Activated CD8-positive, alpha-beta T cell treated with anti-CD3 and anti-CD28 coated beads, Interleukin-2, amount 10 ng/mL, durations not matched to agents 7 days and 5 days (primary cell): ENCODE data around the gene TP53AIP1. TPM values are rescaled to one million over a fixed set of nuclear protein-coding genes. Genes with fewer than 3 reads are reported as not detected.

Source experiments
- ATAC-seq: fragments of 150-1000 bp; cut with Tn5 transposase; one replicate; pipeline ENCODE4 v1.10.0; 2021; ENCODE audit warnings: moderate library complexity
- CTCF ChIA-PET: fragments of 350-600 bp; sonication (Branson Sonifier 250); formaldehyde crosslinking; loops from one replicate; lab custom pipeline; 2021; ENCODE audit warnings: antibody characterized with exemption; lab: Charles Lee
- POLR2A ChIA-PET: fragments of 350-600 bp; sonication (Branson Sonifier 250); formaldehyde crosslinking; loops from one replicate; lab custom pipeline; 2021; ENCODE audit warnings: antibody characterized with exemption; lab: Charles Lee
- DNase-seq: peaks from one replicate; pipeline ENCODE4 v3.0.0-alpha.2; 2020
- H3K27ac Mint-ChIP-seq: one replicate; pipeline ENCODE4 v1.8.0; 2021; ENCODE audit warnings: mild to moderate bottlenecking, mixed read lengths
- H3K27me3 Mint-ChIP-seq: one replicate; pipeline ENCODE4 v1.8.0; 2021; ENCODE audit warnings: low read depth, mixed read lengths
- H3K36me3 Mint-ChIP-seq: one replicate; pipeline ENCODE4 v1.8.0; 2021; ENCODE audit warnings: low read depth, mixed read lengths
- H3K4me1 Mint-ChIP-seq: one replicate; pipeline ENCODE4 v1.8.0; 2021; ENCODE audit warnings: low read depth, mixed read lengths
- H3K4me3 Mint-ChIP-seq: one replicate; pipeline ENCODE4 v1.8.0; 2021; ENCODE audit warnings: mild to moderate bottlenecking, mixed read lengths
- H3K9me3 Mint-ChIP-seq: one replicate; pipeline ENCODE4 v1.8.0; 2022; ENCODE audit warnings: mixed read lengths; ENCODE audit not compliant: insufficient read depth
- total RNA-seq, 2 experiments: library from RNA; stranded (reverse); gene quantifications; one replicate each; pipeline ENCODE4 v1.2.3, GENCODE V29; 2021

TP53AIP1 gene
- total RNA-seq, 2 experiments from 2014 or later = not detected

DNA sequence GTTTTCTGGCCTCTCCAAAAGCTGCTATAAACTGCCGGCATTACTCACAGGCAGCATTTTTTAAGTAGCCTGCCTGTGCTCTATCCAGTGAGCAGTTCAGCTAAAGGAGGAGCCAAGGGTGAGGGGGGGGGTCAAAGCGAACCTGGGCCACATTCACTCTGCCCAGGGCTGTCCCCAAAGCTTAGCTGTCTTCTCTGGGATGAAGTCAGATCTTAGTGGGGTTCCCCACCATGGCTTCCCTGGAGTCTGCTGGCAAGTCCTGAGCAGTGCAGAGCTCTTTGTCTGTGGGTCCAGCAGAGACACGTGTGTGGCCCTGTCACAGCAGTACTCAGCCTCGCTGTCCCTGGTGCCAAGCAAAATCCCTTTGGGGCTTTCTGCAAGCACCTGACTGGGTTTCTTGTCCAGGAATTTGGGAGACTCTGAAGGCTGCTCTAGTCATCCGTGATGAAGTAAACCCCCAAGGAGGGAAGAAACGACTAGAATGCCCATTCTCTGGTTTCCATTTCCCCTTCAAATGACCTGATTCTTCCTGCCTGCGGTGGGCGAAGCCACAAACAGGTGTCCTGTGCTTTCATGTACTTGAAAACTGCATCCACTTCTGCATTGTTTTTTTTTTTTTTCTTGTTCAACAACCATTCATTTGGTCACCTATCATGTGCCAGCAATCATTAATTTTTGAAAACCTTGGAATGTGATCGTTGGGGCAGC, 48.9 kb downstream of the TP53AIP1 start:
- Mint-ChIP-seq H3K4me3 (no peak overlapping the region), H3K36me3 (no peaks in the 10 kb centered on the region), H3K27ac (no peak overlapping the region), H3K27me3 (peaks cover 61% of the 10 kb centered on the region), H3K9me3 (no peaks in the 10 kb centered on the region), H3K4me1 (peaks cover 27% of the 10 kb centered on the region)
- no peak for ATAC-seq
- POLR2A ChIA-PET = no interaction called here
- DNase-seq = no peak
- CTCF ChIA-PET = interaction anchor here (1.5 to 11.0 kb wide), 3 partner anchors 9 to 63 kb away, joined by 7 to 207 read pairs (median 22); no protein-coding TSS in a partner anchor

DNA sequence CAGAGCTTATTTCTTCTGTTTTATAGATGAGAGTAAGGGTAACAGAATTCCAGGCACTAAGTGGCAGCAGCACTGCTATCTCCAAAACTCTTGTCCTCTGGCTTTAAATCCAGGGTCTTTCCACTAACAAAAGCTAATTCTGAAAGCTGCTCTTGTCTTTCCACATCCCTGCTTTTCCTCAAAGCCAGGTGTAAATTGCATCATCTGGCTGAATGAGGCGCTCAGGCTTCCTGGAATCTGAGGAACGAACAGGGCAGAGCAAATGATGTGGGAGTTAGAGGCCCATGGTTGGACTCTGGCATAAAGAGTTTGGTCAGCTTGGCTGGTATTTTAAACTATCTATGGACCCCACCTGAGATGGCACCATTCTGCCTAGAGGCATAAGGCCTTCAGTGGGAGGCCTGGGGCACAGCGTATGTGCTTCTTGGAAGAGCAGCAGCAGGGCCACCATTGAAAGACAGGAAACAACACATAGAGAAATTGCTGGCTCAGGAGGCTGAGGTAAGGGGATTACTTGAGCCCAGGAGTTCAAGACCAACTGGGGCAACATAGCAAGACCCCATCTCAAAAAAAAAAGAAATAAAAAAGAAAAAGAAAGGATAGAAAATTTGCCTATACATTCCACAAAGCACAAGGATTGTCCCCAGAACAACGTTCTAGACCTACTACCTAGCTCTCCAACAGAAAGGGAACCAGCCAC, 49.7 kb downstream of the TP53AIP1 start:
- POLR2A ChIA-PET = no interaction called here
- no peak for ATAC-seq
- CTCF ChIA-PET = interaction anchor here (0.8 to 11.0 kb wide), 5 partner anchors 8 to 439 kb away, joined by 3 to 207 read pairs (median 3); no protein-coding TSS in a partner anchor
- H3K4me3 Mint-ChIP-seq = no peak overlapping the region
- no peak overlapping the region for H3K27ac Mint-ChIP-seq
- DNase-seq = no peak
- H3K4me1 Mint-ChIP-seq = peaks cover 27% of the 10 kb centered on the region
- H3K9me3 Mint-ChIP-seq = no peaks in the 10 kb centered on the region
- H3K36me3 Mint-ChIP-seq = no peaks in the 10 kb centered on the region
- peaks cover 63% of the 10 kb centered on the region for H3K27me3 Mint-ChIP-seq

DNA sequence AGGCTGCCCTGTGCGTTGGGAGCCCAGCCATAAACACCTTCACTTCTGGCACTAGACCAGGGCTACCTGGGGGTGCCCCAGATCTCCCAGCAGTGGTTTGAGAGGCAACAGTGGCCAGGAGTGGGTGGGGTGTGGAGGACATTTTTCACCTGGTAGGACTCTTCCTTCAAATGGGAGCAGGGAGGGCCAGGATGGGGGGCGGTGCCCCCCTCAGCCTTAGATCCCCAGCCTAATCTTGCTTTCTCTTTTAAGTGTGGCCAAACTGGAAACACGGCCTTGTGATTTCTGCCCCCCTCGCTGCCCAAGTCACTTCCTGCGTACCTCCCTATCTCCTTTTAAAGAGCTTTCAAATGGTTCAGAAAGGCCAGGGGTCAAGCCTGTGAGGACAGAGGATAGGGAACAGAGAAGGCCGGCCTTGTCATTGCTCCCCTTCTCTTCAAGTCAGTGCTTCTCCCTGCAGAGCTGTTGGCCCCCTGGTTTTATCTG, 50.7 kb downstream of the TP53AIP1 start:
- DNase-seq (no peak), ATAC-seq (no peak)
- Mint-ChIP-seq H3K4me3 (no peak overlapping the region), H3K4me1 (peaks cover 27% of the 10 kb centered on the region), H3K36me3 (no peaks in the 10 kb centered on the region), H3K27ac (no peak overlapping the region), H3K9me3 (no peaks in the 10 kb centered on the region), H3K27me3 (peaks cover 64% of the 10 kb centered on the region)
- ChIA-PET CTCF (interaction anchor here (0.8 to 11.0 kb wide), 6 partner anchors 7 to 440 kb away, joined by 3 to 207 read pairs (median 3); no protein-coding TSS in a partner anchor), POLR2A (no interaction called here)

DNA sequence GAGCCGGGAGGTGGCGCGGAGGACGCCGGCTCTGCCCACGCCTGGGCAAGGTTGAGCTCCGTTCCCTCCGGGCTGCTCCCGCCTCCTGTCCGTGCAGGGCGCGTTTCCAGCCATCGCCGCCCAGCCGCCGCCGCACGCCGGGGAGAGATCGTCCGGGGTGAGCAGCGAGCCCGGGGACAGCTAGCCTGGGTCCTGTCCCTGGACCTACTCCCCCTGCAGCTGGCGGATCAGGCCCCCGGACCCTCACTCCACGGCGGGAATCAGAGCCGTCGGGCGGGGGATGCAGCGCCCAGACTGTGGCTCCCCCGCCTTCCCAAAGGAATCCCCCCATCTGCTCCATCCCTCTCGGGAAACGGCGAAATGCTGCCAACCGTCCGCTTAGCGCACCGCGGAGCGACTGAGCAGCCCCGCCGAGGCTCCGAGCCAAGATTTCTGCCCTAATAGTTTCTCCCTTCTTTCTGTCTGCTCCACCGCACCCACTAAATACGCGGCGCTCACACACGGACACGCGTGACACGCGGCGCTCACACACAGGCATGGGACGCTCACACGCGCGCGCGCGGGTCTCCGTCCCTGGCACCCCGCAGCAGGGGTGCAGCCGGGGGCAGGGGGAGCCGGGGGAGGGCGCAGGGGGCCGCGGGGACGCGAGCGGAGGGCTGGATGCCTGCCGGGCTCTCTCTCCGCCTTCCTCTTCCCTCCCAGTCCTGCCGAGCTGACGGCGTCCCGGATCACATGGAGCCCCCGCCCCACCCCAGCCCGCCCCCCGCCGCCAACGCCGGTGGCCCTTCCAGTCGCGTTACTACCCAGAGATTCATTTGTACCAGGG, 51.9 kb downstream of the TP53AIP1 start, which contains the start of gene KCNJ5:
KCNJ5 (plus strand) TSS at position 814 of the 826 bp plus-strand sequence. CDS start 19,918 bp downstream, outside the sequence.
- CTCF ChIA-PET = interaction anchor here (1.4 to 11.0 kb wide), 3 partner anchors 9 to 66 kb away, joined by 3 to 207 read pairs (median 3); no protein-coding TSS in a partner anchor
- Mint-ChIP-seq H3K36me3 (no peaks in the 10 kb centered on the region), H3K4me1 (peaks cover 30% of the 10 kb centered on the region), H3K4me3 (peak within 1 kb of the TSS; percentile 58), H3K27ac (no peak within 1 kb of the TSS), H3K27me3 (peaks cover 64% of the 10 kb centered on the region), H3K9me3 (no peaks in the 10 kb centered on the region)
- no peak for DNase-seq
- POLR2A ChIA-PET = no interaction called here
- ATAC-seq = peak; percentile 35

DNA sequence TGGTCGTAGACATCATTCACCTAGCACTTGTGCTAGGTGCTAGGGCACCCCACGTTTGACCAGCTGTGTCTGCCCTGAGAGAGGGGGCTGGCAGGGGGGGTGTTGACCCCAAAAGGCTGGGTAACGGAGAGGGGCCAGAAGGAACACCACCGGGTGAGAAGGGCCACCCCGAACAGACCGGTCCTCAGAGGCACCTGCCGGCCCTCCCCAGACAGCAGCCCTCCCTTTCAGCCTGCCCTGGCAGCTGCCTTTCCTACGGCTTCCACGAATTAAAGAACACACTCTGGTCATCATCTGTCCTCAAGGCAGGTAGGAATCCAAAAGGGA, 52.5 kb downstream of the TP53AIP1 start:
- Mint-ChIP-seq H3K36me3 (no peaks in the 10 kb centered on the region), H3K9me3 (no peaks in the 10 kb centered on the region), H3K27ac (no peak overlapping the region), H3K27me3 (peaks cover 67% of the 10 kb centered on the region), H3K4me3 (no peak overlapping the region), H3K4me1 (peaks cover 30% of the 10 kb centered on the region)
- DNase-seq = no peak
- CTCF ChIA-PET = interaction anchor here (1.4 to 11.0 kb wide), 3 partner anchors 9 to 67 kb away, joined by 3 to 207 read pairs (median 3); no protein-coding TSS in a partner anchor
- POLR2A ChIA-PET = no interaction called here
- ATAC-seq = no peak

DNA sequence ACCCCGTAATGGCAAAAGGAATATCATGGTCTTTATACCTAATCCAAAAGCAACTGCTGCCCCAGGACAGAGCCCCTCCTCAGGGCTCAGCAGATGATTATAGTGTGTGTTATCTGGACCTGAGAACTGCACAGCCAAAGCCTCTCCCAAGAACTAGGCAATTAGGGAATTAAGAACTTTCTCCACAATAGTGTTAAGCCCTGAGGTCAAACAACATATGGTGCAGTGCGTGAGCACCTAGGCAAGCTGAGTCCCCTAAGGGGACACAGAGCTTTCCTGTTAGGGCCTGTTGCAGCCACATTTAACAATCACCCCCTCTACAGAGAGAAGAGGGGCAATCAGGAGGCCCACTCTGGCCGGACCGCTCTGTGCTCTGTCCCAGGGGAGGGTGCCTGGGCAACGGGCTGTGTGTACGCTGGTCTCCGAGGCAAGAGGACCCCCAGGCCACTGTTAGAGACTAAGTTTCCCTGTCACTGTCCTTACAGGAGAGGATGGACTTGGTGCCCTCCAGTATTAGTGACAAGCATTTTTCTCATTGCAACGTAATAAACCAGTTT, 52.9 kb downstream of the TP53AIP1 start:
- H3K4me3 Mint-ChIP-seq = no peak overlapping the region
- no peaks in the 10 kb centered on the region for H3K9me3 Mint-ChIP-seq
- H3K27me3 Mint-ChIP-seq = peaks cover 69% of the 10 kb centered on the region
- ATAC-seq = no peak
- no peak for DNase-seq
- H3K27ac Mint-ChIP-seq = no peak overlapping the region
- CTCF ChIA-PET = interaction anchor here (1.2 to 11.0 kb wide), 4 partner anchors 8 to 67 kb away, joined by 3 to 207 read pairs (median 3); no protein-coding TSS in a partner anchor
- H3K4me1 Mint-ChIP-seq = peaks cover 30% of the 10 kb centered on the region
- POLR2A ChIA-PET = no interaction called here
- H3K36me3 Mint-ChIP-seq = no peaks in the 10 kb centered on the region

DNA sequence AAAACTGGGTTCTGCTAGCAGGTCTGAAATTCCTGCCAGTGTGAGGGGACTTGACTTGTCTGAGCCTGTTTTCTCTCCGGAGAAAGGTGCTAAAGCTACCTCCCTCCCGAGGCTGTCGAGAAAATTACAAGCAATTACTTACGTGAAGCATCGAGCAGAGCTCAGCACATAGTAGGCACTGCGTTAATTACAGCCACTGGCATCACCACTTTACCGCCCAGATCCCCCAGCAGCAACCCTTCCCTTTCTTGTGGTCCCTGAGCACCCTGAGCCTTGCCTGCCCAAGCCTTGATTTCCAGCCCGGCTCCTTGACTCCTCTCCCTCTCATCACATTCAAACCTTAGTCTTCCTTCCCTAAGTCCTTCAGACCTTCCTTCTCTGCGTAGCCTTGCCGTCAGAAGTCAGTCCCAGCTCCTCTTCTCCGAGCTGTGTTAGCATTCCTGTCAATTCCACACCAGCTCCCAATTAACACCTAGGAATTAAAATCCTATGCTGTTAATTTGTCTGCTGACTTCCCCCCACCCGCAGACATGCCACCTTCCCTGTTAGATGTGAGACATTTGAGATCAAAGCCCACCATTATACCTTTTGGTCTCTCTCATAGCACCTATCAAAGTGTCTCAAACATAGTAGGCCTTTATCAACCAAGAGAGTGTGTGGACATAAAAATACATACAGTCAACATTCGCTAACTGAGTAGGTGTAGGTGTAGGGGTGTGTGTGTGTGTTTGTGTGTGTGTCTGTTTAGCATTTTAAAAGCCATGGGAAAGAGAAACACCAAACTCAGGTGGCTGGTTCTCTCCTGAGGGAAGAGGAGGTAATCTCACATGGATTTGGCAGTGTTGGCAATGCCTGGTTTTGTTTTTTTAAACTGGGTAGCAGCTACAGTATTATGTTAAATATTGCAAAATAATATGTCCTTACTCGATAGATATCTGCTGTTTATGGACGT, 54.4 kb downstream of the TP53AIP1 start:
- DNase-seq (no peak), ATAC-seq (no peak)
- H3K27me3 Mint-ChIP-seq = peaks cover 68% of the 10 kb centered on the region
- no peak overlapping the region for H3K27ac Mint-ChIP-seq
- no peaks in the 10 kb centered on the region for H3K9me3 Mint-ChIP-seq
- POLR2A ChIA-PET = interaction anchor here (0.6 kb wide), 1 partner anchor 218 kb away, joined by 3 read pairs; no protein-coding TSS in a partner anchor
- no peaks in the 10 kb centered on the region for H3K36me3 Mint-ChIP-seq
- H3K4me1 Mint-ChIP-seq = peaks cover 19% of the 10 kb centered on the region
- CTCF ChIA-PET = interaction anchor here (0.8 to 11.0 kb wide), 4 partner anchors 16 to 69 kb away, joined by 3 to 207 read pairs (median 3); no protein-coding TSS in a partner anchor
- no peak overlapping the region for H3K4me3 Mint-ChIP-seq

DNA sequence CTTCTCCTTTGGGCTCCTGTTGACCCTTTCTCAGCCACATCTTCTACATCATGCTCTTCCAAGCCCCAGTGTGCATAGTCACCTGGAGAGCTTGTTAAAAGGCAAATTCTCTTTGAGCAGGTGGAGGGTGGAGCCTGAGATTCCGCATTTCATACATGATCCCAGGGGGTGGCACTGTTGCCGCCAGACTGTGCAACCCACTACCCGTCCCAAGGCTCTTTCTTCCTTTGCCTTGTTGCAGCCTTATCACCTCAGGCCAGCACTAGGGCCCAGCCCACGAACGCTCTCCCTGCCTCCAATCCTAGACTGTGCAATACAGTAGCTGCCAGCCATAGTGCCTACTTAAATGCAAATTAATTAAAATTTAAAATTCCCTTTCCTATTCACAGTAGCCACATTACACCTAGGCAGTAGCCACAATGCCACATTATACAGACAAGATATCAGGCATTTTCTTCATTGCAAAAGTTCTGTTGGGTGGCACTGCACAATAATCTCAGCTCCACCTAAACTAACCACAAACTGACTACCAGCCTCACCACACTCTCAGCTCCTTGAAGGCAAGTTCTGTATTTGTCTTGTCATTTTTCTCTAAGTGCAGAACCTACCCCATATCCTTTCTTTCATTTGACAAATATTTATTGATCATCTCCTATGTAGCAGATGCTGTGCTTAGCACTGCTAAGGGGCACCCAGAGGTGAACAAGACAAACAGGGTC, 56.1 kb downstream of the TP53AIP1 start:
- CTCF ChIA-PET = interaction anchor here (1.0 to 11.0 kb wide), 8 partner anchors 12 to 445 kb away, joined by 3 to 207 read pairs (median 8); no protein-coding TSS in a partner anchor
- Mint-ChIP-seq H3K9me3 (no peaks in the 10 kb centered on the region), H3K4me3 (no peak overlapping the region), H3K27me3 (peaks cover 69% of the 10 kb centered on the region), H3K27ac (no peak overlapping the region), H3K36me3 (no peaks in the 10 kb centered on the region), H3K4me1 (peaks cover 8% of the 10 kb centered on the region)
- ATAC-seq = peak; percentile 21
- POLR2A ChIA-PET = no interaction called here
- DNase-seq = no peak
